Colonic mucosa (tissue), 4 donors: Measurements from ENCODE around the gene TRPV2. TPM values are rescaled to one million over a fixed set of nuclear protein-coding genes. Genes with fewer than 3 reads are reported as not detected.
"Not testable (repeated sequence)": the region's sequence is repeated elsewhere in the genome, so short reads cannot be mapped to it uniquely, and the experiment has no call there.

ENCODE experiments used
- DNase-seq: peaks from one replicate; pipeline ENCODE4 v3.0.0-alpha.2; 2020
- H3K27ac ChIP-seq: fragments of 200-600 bp; one replicate; pipeline ENCODE4 v1.8.0; 2021
- H3K27me3 ChIP-seq: fragments of 200-600 bp; one replicate; pipeline ENCODE4 v1.8.0; 2021
- H3K36me3 ChIP-seq: fragments of 200-600 bp; one replicate; pipeline ENCODE4 v1.8.0; 2021
- H3K4me1 ChIP-seq: fragments of 200-600 bp; one replicate; pipeline ENCODE4 v1.8.0; 2021; ENCODE audit warnings: mild to moderate bottlenecking
- H3K4me3 ChIP-seq: fragments of 200-600 bp; one replicate; pipeline ENCODE4 v1.8.0; 2021
- H3K9ac ChIP-seq, 2 donors: one replicate each; pipeline ENCODE4 v1.7.0; 2013; ENCODE audit warnings: control low read depth in 2 of 2, low read depth in 2 of 2, low read length in 2 of 2
- H3K9me3 ChIP-seq: fragments of 200-600 bp; one replicate; pipeline ENCODE4 v1.8.0; 2021
- CTCF ChIP-seq: fragments of 200-600 bp; IDR thresholded peaks from one replicate; pipeline ENCODE4 v1.8.0; 2022; ENCODE audit warnings: antibody characterized with exemption, mild to moderate bottlenecking
- intact Hi-C: fragments of 100-400 bp; cut with DNase I; formaldehyde crosslinking; loops from one replicate; pipeline ENCODE4 v1.14.1; 2022
- total RNA-seq, 2 donors: library from RNA; stranded (reverse); fragmentation: NEBNext Ultra II Directional in 1 of 2; extraction: Animal tissue kit (Norgen Biotek cat#: 25700) in 1 of 2; gene quantifications; one replicate each; pipeline ENCODE4 v1.2.1, GENCODE V29; 2021
- donor health status: healthy.
- donor health status: DM: no; HTN: no; CAD: no.
- donor health status: DM: no; HTN: no; CAD: no.

TRPV2 gene
- total RNA-seq, 2 donors from 2014 or later = 5.4 to 7.4 TPM

DNA sequence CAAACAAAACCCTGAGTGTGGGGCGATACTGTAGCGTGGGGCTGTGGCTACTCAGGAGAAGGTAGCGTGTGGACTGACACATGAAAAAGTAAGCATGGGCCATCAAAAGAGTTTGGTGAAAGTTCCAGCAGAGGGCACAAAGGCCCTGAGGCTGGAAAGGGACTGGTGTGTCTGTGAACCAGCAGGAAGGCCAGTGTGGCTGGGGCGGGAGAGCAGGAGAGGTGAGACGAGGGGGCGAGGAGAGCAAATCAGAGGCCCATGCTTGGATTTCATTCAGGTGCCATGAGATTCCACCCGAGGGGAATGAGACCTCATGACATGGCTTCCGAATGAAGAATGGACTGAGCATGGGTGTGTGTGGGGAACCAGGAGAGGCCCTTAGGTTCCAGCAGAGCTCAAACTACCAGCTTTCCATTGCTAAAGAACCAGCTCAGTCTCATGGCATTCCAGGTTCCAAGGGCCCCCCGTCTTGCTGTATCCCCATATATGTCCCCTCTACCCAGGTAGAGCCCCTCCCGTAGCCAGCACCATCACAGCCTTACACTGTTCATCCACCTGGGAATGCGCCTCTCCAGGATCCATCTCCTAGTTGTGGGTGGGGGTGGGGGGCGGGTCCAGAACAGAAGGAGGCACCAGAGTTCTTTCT lies 31.1 kb downstream of the TRPV2 start:
- no peaks in the 10 kb centered on the region for H3K27me3 ChIP-seq
- peaks cover 5% of the 10 kb centered on the region for H3K36me3 ChIP-seq
- intact Hi-C loops = no loop called here
- H3K27ac ChIP-seq = no peak overlapping the region
- no peaks in the 10 kb centered on the region for H3K4me1 ChIP-seq
- H3K4me3 ChIP-seq = no peak overlapping the region
- no peak overlapping the region for H3K9ac ChIP-seq
- TF ChIP-seq CTCF = no peak
- no peak for DNase-seq
- H3K9me3 ChIP-seq = no peaks in the 10 kb centered on the region

GRCh38 chr17:16447676-16448075 lies 32.3 kb downstream of the TRPV2 start:
- Histone ChIP-seq H3K9ac (no peak overlapping the region), H3K27me3 (no peaks in the 10 kb centered on the region), H3K4me1 (no peaks in the 10 kb centered on the region), H3K9me3 (no peaks in the 10 kb centered on the region), H3K4me3 (no peak overlapping the region), H3K36me3 (peaks cover 5% of the 10 kb centered on the region), H3K27ac (no peak overlapping the region)
- DNase-seq = no peak
- intact Hi-C loops = no loop called here
- TF ChIP-seq CTCF = no peak

DNA sequence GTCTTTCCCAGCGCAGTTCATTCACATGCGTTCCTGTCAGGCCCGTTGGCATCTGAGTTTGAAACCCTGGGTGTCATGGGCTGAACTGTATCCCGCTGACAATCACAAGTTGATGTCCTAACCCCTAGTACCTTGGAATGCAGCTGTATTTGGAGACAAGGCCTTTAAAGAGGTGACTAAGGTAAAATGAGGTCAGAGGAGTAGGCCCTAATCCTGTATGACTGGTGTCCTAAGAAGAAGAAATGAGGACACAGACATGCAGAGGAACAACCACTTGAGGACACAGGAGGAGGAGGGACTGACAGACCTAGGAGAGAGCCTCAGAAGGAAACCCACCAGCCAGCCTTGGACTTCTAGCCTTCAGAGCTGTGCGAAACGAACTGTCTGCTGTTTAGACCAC lies 33.1 kb downstream of the TRPV2 start:
- H3K4me3 ChIP-seq = no peak overlapping the region
- DNase-seq = no peak

DNA sequence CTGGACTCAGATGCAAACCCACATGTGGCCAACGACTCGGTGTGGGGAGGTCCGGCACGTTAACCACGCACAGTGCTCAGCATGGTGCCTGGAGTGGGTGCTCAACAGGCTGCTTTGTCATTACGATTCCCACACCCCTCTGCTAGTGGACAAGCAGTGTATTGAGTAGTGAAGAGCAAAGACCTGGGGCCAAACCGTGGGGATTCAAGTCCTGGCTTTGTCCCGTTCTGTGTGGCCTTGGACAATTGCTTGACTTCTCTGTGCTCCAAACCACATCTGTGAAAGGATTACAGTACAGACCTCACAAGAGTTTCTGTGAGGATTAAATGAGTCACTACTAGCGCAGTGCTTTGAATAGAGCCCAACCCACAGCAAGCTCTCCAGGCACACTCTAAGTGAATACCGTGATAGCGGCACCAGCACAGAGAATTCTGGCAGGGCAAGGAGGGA lies 33.8 kb downstream of the TRPV2 start:
- no peak for TF ChIP-seq CTCF
- Histone ChIP-seq H3K4me1 (no peaks in the 10 kb centered on the region), H3K9ac (no peak overlapping the region), H3K9me3 (no peaks in the 10 kb centered on the region), H3K27ac (no peak overlapping the region), H3K36me3 (peaks cover 5% of the 10 kb centered on the region), H3K27me3 (no peaks in the 10 kb centered on the region), H3K4me3 (no peak overlapping the region)
- intact Hi-C loops = no loop called here
- DNase-seq = no peak

More for the DNA sequence above, 33.1 kb downstream of the TRPV2 start:
- peaks cover 5% of the 10 kb centered on the region for H3K36me3 ChIP-seq
- no peak overlapping the region for H3K27ac ChIP-seq
- intact Hi-C loops = no loop called here
- TF ChIP-seq CTCF = no peak
- H3K4me1 ChIP-seq = no peaks in the 10 kb centered on the region
- H3K27me3 ChIP-seq = no peaks in the 10 kb centered on the region
- no peaks in the 10 kb centered on the region for H3K9me3 ChIP-seq
- H3K9ac ChIP-seq = no peak overlapping the region

DNA sequence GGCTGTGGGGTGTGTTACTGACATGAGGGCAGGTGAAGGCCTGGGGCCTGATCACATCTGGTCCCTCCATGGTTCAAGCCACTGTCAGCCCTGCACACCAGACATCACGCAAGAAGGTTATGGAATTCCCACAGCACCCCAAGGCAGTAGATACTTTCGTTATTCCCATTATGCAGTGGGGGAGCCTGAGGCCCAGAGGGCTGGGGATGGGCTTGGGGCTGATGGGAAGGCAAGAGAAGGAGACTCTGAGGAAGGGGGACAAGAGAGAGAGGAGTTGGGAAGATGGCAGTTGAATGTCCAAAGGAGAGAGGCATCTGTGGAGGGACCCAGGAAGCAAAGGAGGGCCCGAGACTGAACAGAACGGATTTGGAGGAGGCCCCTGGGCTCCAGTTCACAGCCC lies 34.7 kb downstream of the TRPV2 start:
- no peak overlapping the region for H3K4me3 ChIP-seq
- peaks cover 5% of the 10 kb centered on the region for H3K36me3 ChIP-seq
- no peaks in the 10 kb centered on the region for H3K4me1 ChIP-seq
- no peak for DNase-seq
- H3K9me3 ChIP-seq = no peaks in the 10 kb centered on the region
- no peaks in the 10 kb centered on the region for H3K27me3 ChIP-seq
- H3K9ac ChIP-seq = no peak overlapping the region
- intact Hi-C loops = no loop called here
- TF ChIP-seq CTCF = no peak
- no peak overlapping the region for H3K27ac ChIP-seq

GRCh38 chr17:16452268-16452667 lies 36.9 kb downstream of the TRPV2 start:
- not testable (repeated sequence) for H3K4me3 ChIP-seq, H3K27ac ChIP-seq, H3K36me3 ChIP-seq, H3K9me3 ChIP-seq, DNase-seq, H3K4me1 ChIP-seq, H3K9ac ChIP-seq, H3K27me3 ChIP-seq
- intact Hi-C loops = loop anchor here (2.0 kb wide), 1 partner anchor 71 kb away; no protein-coding TSS in a partner anchor
